Astrocyte of the spinal cord (primary cell): Measurements from ENCODE around the gene CFAP57.

Source experiments
- DNase-seq: peaks from one replicate; pipeline ENCODE4 v3.0.0; 2011; ENCODE audit warnings: low read depth, low spot score
- H3K4me3 ChIP-seq: 2 replicates; pipeline ENCODE4 v1.5.1; 2011; ENCODE audit warnings: low read depth, mild to moderate bottlenecking, low read length, moderate library complexity
- in situ Hi-C: cut with HindIII; loops from 2 replicates; pipeline ENCODE4 v1.10.0; 2017; ENCODE audit warnings: low sequenced_read_pairs
- TF ChIP-seq, protein P1 (sequence below): IDR thresholded peaks from 2 replicates; pipeline ENCODE4 v1.5.1; 2012; ENCODE audit warnings: low read depth, mild to moderate bottlenecking, low read length, inconsistent platforms

CFAP57 gene

GRCh38 chr1:43147625-43148327, 24.4 kb upstream of the CFAP57 start:
- TF ChIP-seq, protein P1, sequence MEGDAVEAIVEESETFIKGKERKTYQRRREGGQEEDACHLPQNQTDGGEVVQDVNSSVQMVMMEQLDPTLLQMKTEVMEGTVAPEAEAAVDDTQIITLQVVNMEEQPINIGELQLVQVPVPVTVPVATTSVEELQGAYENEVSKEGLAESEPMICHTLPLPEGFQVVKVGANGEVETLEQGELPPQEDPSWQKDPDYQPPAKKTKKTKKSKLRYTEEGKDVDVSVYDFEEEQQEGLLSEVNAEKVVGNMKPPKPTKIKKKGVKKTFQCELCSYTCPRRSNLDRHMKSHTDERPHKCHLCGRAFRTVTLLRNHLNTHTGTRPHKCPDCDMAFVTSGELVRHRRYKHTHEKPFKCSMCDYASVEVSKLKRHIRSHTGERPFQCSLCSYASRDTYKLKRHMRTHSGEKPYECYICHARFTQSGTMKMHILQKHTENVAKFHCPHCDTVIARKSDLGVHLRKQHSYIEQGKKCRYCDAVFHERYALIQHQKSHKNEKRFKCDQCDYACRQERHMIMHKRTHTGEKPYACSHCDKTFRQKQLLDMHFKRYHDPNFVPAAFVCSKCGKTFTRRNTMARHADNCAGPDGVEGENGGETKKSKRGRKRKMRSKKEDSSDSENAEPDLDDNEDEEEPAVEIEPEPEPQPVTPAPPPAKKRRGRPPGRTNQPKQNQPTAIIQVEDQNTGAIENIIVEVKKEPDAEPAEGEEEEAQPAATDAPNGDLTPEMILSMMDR = no peak
- peak; percentile 73 for DNase-seq
- in situ Hi-C loops = no loop called here
- peak overlapping the region; percentile 47 for H3K4me3 ChIP-seq

GRCh38 chr1:43149889-43150288, 22.2 kb upstream of the CFAP57 start:
- TF ChIP-seq, protein P1 = no peak
- in situ Hi-C loops = no loop called here
- no peak overlapping the region for H3K4me3 ChIP-seq
- DNase-seq = no peak

- in situ Hi-C loops = no loop called here
- no peak overlapping the region for H3K4me3 ChIP-seq
- no peak for DNase-seq
- TF ChIP-seq, protein P1 = no peak
Observed at GRCh38 chr1:43152866-43153265, 19.3 kb upstream of the CFAP57 start.

- in situ Hi-C loops = no loop called here
Observed at GRCh38 chr1:43153443-43153842, 18.7 kb upstream of the CFAP57 start.

DNA sequence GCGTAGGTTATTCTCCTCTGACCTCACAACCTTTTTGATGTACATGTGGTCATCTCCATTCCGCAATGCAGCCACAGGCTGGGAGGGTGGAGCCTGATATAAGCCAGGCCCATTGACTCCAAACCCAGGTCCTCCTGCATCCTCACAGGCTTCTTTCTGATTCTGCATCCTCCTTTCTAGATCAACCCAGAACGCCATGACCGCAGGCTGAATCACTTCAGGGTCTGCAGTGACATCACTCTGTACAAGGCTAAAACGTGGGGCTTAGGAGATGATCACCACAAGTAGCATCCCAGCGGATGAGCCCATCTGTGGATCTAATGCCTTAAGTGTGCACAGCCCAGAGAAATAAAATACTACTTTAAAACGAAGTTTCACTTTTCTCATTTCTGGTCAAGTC, 16.1 kb upstream of the CFAP57 start:
- DNase-seq = no peak
- no peak overlapping the region for H3K4me3 ChIP-seq
- in situ Hi-C loops = no loop called here
- TF ChIP-seq, protein P1 = no peak

More at GRCh38 chr1:43153443-43153842, 18.7 kb upstream of the CFAP57 start:
- TF ChIP-seq, protein P1 = no peak
- DNase-seq = no peak
- H3K4me3 ChIP-seq = no peak overlapping the region

- in situ Hi-C loops = no loop called here
Observed at GRCh38 chr1:43165162-43165561, 7.0 kb upstream of the CFAP57 start.

More at GRCh38 chr1:43165162-43165561, 7.0 kb upstream of the CFAP57 start:
- DNase-seq = no peak
- H3K4me3 ChIP-seq = no peak overlapping the region
- TF ChIP-seq, protein P1 = no peak
